TTC549 (cell line): ENCODE measurements around the gene NFXL1.

Source experiments
- FAIRE-seq: peaks from 2 replicates; lab custom pipeline; 2012; peaks lifted over from hg19 to GRCh38; lab: Jason Lieb, UNC

The NFXL1 gene

DNA sequence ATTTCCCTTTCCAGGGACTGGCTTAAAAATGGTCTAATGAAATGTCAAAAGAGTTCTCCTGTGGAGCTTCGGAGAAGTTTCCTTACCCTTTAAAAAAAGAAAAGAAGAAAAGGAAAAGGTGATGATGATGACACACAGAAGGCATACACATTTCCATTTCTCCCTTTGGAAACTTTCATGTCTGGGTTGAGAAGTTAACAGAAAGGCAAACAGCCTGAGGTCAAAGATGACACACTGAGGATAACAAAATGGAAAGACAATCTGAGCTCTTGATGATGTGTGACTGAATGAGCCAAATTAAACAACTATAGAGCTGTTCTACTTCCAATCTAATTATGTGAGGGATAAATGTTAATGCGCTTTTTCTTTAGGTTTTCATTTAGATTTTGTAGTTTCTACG, 32.2 kb downstream of the NFXL1 start:
- FAIRE-seq: no peak

- no peak for FAIRE-seq
These were observed 34.9 kb downstream of the NFXL1 start for GRCh38 chr4:47879458-47879857.

GRCh38 chr4:47876784-47877546, 37.4 kb downstream of the NFXL1 start:
- no peak for FAIRE-seq

- no peak for FAIRE-seq
These were observed 38.1 kb downstream of the NFXL1 start for GRCh38 chr4:47876310-47876709.

DNA sequence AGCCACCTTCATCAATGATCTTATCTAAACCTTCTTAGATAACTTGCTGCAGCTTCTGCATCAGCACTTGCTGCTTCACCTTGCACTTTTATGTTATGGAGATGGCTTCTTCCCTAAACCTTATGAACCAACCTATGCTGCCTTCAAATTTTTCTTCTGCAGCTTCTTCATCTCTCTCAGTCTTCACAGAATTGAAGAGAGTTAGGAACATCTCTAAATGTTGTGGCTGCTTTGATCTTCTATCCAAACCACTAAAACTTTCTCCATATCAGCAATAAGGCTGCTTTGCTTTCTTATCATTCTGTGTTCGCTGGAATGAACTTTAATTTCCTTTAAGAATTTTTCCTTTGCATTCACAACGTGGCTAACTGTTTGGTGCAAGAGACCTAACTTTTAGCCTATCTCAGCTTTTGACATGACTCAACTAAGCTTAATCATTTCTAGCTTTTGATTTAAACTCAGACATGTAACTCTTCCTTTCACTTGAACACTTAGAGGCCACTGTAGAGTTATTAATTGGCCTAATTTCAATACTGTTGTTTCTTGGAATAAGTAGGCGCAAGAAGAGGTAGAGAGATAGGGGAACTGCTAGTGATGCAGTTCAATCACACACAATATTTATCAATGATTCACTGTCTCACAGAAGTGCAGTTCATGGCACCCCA, 40.4 kb downstream of the NFXL1 start:
- FAIRE-seq: no peak

- no peak for FAIRE-seq
These were observed 50.9 kb downstream of the NFXL1 start for GRCh38 chr4:47863486-47863885.

DNA sequence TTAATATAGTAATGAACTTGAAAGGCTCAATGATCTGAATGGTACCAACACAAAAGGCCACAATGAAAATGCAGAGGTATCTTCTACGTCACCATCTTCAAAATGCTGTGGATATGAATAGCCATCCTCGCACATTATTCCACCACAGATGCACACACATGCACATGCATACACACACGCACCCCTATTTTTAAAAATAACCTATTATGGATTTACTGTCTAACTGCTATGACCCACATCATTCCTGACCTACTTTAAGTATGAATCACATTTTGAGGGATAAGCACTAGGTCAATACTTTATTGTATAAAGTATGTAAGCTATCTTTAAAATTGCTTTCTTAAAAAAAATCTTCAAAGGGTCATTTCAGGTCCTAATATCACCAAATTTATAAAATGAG, 52.1 kb downstream of the NFXL1 start:
- no peak for FAIRE-seq

DNA sequence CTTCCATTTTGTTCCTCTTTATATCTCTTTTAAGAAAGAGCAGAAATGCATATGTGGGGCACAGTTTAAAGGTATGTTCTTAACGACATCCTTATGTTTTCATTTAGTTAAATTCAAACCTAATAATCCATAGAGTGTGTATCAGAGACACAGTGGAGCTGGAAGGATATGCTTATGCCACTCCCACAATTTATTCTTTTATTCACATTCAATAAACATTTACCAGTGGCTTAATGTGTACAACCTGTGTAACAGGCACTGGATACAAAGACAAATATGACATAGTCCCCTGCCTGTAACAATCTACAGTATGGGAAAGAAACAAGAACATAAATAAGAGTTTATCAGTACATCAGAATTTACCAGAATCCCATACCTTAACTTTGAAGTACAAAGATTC, 54.1 kb downstream of the NFXL1 start:
- no peak for FAIRE-seq

- FAIRE-seq: no peak
These were observed 56.4 kb downstream of the NFXL1 start for GRCh38 chr4:47858006-47858405.

DNA sequence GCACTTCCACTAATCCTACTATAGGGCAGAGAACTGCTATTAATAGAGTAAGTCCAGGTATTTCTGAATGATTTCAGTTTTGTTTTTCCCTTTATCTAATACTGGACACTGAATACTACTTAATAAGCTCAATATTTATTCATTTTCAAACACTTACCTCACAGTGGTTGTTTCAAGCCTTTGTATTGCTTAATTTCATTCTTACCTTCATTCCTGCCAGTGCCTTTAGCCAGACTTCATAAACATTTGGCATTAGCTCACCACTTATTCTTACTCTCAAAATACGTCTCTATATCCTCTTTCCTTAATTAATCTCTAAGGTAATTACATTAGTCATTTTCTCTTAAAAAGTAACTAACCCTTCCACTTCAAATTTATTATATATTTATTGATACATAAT, 57.7 kb downstream of the NFXL1 start:
- FAIRE-seq: no peak

DNA sequence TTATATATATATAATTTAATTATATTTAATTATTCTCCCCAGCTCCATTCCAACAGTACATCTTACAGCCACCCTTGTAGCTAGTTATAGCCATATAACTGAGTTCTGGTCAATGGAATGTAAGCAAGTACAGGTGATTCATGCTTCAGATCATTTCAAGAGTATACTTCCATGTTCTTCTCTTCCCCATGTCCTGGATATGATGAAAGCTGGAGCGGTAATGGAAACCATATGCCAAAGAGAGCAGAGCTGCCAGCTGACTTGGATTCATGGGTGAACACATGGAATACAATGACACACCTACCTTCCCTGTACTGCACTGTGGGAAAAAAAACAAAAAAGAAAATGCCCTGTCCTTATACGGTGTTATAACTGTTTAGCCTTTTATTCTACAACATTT, 59.0 kb downstream of the NFXL1 start:
- no peak for FAIRE-seq

- FAIRE-seq: no peak
These were observed 62.2 kb downstream of the NFXL1 start for GRCh38 chr4:47852136-47852535.

- no peak for FAIRE-seq
These were observed 64.9 kb downstream of the NFXL1 start for GRCh38 chr4:47849466-47849865.

DNA sequence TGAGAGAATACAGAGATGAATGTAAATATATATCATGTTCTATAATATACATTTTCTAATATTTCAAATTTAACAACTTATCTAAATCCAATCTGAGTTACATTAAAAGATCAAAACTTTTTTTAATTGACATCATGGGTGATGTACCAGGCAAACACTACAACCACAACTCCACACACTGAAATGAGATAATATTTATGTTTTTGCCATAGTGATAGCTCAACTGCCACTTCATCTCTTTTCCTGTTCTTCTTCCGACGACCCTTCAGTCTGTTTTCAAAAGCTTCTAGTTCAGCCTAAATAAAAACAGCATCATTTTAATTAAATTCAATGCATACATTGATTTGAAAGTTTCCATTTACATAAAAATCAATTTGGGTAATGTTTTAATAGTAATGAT, 66.3 kb downstream of the NFXL1 start:
- no peak for FAIRE-seq

- no peak for FAIRE-seq
These were observed 71.4 kb downstream of the NFXL1 start for GRCh38 chr4:47842985-47843384.

DNA sequence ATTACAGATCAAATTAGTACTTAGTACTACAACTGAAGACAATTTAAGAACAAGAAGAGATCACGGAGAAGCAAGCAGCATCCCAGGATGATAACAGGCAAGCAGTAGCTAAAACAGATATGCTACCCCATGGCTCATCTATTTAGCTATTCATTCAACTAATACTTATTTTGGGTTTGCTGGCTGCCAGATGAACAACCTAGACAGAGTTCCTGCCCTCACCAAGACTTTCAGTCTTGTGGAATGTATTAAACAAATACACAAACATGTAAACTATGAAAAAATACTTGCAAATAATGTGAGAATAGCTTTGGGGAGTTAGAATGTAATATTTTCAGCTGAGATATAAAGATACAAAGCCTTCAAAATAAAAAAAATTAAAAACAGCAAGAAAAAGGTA, 74.1 kb downstream of the NFXL1 start:
- FAIRE-seq: no peak

DNA sequence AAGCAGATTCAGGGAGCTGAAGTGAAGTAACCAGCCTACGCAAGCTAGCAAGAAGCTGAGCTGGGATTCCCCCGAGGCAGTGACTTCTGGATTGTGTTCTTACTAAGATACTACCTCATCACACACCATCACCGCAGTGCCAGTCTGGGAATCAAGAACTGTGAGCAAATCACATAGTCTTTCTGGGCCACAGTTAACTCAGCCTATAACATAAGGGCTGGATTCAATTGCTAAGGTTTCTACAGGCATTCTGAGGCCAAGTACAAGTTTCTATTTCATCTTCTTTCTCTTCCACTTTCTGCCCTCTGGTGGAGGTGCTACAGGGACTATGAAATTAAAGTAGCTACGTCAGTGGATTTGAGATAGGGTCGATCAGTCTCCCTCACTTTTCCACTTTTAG, 75.1 kb downstream of the NFXL1 start:
- no peak for FAIRE-seq

GRCh38 chr4:47838445-47838844, 75.9 kb downstream of the NFXL1 start:
- no peak for FAIRE-seq

- FAIRE-seq: no peak
These were observed 76.5 kb downstream of the NFXL1 start, which contains the start of gene CORIN for GRCh38 chr4:47837908-47838294. CORIN (minus strand) TSS chr4:47838067; CDS start chr4:47837949, 118 bp downstream.

DNA sequence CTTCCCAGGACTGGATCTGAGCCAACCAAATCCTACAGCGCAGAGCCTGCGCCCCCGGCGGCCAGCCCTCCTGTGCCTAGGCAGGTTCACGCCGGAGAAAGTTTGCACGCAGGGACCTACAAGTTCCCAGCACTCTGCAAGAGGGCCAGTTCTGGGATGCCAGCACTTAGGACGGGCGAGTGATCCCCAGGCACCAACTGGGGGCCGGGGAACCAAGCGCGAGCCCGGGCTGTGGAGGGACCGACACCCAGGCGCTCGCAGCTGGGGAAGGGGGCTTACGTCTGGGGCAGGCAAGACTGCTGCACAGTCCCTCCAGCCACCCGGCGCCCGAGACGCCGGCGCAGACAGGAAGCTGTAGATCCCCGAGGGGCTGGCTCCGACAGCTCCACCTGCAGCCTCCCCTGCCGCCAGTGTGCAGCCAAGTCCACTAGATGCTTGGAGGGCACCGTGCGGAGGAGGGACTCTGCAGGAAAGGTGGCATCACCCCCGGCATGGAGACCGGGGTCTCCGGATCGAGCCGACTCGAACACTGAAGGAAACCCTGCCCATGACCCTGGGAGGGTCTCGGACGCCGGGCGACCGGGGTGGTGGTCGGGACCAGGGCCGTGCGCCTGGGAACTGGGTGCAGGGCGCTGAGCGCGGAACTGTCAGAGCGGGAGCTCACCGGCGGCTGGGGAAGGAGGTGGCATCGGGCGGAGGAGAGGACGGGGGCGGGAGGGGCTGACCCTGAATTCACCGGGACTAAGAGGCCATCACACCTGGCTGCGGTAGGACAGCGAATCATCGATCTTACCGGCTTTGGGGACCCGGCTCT, 77.1 kb downstream of the NFXL1 start:
- FAIRE-seq: no peak

DNA sequence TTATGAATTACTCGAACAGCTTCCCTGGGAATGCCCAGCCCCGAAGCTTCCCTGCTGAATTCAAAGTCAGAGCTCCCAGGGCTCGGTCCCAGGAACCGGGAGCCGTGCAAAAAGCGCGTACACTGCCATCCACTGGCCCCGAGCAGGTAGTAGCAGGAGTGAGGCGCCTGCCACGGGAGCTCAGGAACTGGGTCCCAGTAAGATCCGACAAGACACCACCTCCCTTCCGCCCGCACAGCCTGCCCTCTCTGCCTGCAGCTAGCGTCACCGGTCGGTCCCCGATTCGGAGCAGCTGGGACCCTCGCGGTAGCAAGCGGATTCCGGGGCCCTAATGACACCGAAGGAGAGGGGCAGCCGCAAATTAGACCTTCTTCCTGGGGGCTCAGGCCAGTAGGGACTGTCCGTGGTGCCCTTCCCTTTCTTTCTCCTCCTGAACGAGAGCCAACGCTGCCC, 77.7 kb downstream of the NFXL1 start:
- no peak for FAIRE-seq

DNA sequence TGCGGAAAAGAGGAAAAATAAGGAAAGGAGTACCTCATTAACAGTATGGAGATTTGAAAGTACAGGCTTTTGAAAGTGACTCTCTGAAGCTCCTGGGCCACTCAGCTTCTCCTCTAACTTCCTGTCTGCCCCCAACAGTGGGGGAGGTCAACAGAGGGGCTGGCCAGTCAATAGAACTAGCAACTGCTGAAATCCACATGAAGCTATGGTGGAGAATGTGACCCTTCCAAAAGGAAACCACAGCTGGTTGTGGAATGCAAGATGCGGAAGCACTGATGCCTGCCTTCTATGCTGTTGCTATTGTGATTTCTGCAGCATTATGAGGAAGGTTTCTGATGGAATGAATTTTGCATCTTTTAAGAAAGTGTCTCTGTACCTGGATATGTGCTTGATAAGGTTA, 78.9 kb downstream of the NFXL1 start:
- no peak for FAIRE-seq

GRCh38 chr4:47831026-47831679, 83.2 kb downstream of the NFXL1 start:
- no peak for FAIRE-seq
